RPMI7951 (cell line): ENCODE results near the gene NHEJ1. TPM values are rescaled to one million over a fixed set of nuclear protein-coding genes. Genes with fewer than 3 reads are reported as not detected.

Experiments used
- DNase-seq: peaks from one replicate; pipeline ENCODE4 v3.0.0-alpha.2; 2012; ENCODE audit warnings: low read depth
- total RNA-seq: library from RNA; depleted of rRNA; stranded (reverse); fragments of >200 nt; shearing (Covaris generic); gene quantifications from 2 replicates; pipeline ENCODE4 v1.2.3, GENCODE V29; 2014

The NHEJ1 gene
- total RNA-seq, 1 experiment from 2014 or later = 31.0 TPM

DNA sequence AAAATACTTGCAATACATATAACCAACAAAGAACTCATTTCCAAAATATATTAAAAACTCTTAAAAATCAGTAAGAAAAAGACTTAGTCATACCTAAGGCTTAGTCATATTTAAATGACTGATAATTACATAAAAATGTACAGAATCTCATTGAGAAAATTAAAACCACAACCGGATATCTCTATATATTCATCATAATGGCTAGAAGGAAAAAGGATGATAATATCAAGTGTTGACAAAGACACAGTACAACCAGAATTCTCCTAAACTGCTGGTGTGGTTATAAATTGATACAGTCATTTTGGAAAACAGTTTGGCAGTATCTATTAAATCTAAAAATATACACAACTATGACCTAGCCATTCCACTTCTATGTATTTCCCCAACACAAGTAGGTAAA is 72.8 kb downstream of the NHEJ1 start:
- DNase-seq = no peak

GRCh38 chr2:219087361-219087760 is 73.3 kb downstream of the NHEJ1 start:
- no peak for DNase-seq

DNA sequence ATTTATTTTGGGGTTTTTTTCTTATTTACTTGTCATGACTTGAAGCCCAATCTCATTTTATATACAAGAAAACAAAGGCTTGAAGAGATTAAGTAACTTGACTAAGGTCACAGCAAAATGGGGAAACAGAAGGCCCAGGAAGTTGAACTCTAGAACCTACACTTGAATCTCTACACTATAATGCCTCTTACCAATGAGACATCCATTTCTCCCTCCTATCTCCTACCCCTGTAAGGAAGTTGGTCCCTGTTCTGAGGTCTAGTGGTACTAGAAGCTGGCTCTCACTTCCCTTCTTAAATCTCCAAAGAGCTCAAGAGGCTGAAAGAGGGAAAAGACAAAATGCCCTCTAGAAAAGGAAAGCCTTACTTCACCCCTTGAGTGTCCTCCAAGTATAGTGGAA is 74.4 kb downstream of the NHEJ1 start:
- DNase-seq = no peak

GRCh38 chr2:219084791-219085190 is 75.8 kb downstream of the NHEJ1 start:
- no peak for DNase-seq

DNA sequence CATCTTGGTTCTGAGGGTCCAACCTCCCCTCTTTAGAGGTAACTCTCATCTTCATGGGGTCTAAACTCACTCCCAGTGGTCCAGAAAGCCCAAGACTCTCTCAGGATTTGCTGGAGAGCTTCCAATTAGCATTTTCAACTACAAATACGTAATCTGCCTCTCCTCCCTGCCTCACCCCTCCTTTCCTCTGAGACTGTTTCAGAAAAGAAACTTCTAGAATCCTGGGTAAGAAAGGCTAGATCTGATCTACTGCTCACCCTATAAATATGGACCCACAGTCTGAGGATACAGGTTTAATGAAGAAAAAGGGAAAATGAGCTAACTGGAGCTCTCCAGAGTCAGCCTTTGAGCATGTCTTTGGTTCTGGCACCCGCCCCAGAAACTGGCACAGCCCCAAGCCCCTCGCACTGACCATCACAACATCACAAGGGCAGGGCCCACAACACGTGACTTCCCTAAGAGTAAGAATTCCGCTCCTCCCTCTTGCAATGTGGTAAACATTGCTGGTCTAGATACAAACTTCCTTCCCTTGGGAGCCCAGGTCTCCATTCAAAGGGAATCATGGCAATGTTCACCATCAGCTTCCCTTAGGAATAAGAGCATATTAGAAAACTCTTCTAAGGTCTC is 78.2 kb downstream of the NHEJ1 start:
- DNase-seq = no peak

GRCh38 chr2:219081701-219082331 is 78.8 kb downstream of the NHEJ1 start:
- DNase-seq = no peak

GRCh38 chr2:219081096-219081495 is 79.5 kb downstream of the NHEJ1 start:
- no peak for DNase-seq

GRCh38 chr2:219079417-219079816 is 81.2 kb downstream of the NHEJ1 start:
- peak; percentile 52 for DNase-seq

DNA sequence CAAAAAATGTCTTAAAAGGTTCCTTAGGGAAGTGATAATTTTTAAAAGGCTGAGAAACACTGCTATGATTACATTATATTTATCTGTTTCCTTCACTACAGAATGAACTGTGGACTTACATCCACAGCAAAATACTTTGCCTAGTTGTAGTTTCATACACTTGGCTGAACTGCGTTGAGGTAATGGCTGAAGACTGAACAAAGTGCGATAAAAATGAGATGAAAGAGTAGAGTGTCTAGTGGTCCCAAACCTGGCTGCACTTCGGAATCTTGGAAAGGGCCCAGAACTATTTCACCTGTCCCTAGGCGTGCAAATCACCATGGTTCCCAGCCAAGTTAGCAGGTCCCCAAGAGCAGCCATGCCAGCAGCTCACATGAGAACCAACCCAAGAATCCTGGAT is 81.7 kb downstream of the NHEJ1 start:
- DNase-seq = no peak

- DNase-seq = no peak
These were observed 82.5 kb downstream of the NHEJ1 start for GRCh38 chr2:219078126-219078525.

- DNase-seq = no peak
These were observed 84.4 kb downstream of the NHEJ1 start for GRCh38 chr2:219076253-219076652.

DNA sequence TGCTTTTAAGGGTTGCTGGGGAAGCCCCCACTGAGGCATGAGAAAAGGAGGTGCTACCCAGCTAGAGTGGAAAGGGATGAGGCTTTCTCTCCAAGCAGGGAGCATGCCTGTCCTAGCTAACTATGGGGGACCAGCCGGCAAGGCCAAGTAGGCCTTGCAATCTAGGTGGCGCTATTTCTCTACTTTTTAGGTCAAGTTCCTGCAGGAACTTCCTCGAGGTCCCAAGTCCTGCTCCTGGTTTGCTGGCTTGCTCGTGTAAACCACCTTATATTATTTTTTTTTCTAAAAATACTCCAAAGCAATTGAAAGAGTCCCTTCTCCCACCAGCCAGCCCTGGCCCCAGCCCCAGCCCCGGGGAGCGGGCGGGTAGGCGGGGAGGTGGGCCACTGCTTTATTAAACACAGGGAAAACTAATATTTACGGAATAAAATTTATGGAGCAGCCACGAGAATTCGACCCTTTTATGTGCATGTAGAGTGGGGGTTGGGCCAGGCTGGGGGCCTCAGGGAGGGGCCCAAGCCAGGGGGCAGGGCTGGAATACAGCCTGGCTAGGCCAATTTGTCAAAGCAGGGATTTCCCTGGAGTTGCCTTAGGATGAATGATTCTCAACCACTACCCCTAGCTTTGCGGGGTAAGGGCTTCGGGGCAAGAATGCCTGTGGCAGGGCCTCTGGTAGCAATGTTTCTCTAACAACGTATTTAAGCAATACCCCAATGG is 87.0 kb downstream of the NHEJ1 start:
- peak; percentile 61 for DNase-seq

GRCh38 chr2:219072741-219073250 is 87.8 kb downstream of the NHEJ1 start:
- DNase-seq = no peak

GRCh38 chr2:219071131-219071816 is 89.3 kb downstream of the NHEJ1 start:
- no peak for DNase-seq

- no peak for DNase-seq
These were observed 95.1 kb downstream of the NHEJ1 start for GRCh38 chr2:219065484-219065883.

GRCh38 chr2:219062081-219062480 is 98.5 kb downstream of the NHEJ1 start:
- DNase-seq = no peak

- DNase-seq = peak; percentile 11
These were observed 99.5 kb downstream of the NHEJ1 start, which contains the start of gene IHH for GRCh38 chr2:219060821-219061791. TSS of gene IHH (minus strand) at chr2:219060921. CDS start at chr2:219060467, 454 bp downstream.

DNA sequence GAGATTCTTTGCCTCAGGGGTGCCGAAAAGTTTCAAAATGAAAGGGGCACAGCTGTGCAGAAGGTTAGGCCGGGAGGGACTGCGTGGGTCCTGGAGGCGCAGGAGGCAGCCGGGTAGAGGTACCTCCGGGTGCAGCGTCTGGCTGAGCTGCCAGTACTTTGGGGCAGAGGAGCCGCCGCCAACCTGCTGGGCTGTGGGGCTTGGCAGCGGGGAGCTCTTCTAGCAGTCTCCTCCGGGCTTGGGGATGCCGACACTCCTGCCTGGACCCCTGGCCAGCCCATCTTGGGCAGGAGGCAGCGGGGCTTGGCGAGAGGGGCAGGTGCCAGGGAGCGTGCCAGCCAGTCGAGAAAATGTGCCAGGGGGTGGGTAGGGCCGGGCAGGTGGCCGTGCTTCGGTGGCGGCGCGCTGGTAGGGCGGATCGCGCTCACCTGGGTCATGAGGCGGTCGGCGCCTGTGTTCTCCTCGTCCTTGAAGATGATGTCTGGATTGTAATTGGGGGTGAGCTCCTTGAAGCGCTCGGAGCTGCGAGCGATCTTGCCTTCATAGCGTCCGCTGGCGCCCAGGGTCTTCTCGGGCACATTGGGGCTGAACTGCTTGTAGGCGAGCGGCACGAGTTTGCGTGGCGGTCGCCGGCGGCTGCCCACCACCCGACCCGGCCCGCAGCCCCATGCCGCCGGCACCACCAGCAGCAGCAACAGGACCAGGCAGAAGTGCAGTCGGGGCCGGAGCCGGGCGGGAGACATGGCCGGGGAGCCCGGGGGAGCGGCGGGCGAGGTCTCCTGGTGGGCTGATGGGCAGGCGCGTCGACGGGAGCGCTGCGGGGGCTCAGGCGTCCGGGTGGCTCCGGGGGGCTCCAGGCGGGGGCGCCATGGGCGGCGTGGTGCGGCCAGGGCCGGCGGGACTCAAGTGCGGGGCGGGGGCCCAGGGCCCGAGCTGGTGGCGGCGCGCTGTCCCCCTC is 100.6 kb downstream of the NHEJ1 start:
- DNase-seq = no peak

DNA sequence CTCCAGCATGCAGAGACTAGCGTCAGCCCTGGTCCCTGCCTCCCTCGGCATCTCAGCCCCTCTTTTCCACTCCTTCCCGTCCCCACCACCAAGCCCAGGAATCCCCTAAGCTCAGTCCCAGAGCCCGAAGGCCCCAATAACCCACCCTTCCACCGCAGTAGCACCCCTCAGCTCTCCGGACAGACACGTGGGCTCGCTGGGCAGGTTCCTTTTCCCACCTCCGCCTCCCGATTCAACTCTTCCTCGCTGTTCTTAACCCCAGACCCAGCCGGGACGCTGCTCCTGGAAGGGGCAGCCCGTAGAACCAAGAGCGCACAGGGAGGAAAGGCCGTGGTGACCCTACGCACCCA is 101.3 kb downstream of the NHEJ1 start:
- no peak for DNase-seq
